HepG2 (cell line): ENCODE measurements around the gene FRK. TPM values are rescaled to one million over a fixed set of nuclear protein-coding genes. Genes with fewer than 3 reads are reported as not detected.

Source experiments
- ATAC-seq: fragments of 200-7000 bp; cut with Tn5 transposase; 3 replicates; pipeline ENCODE4 v1.9.1; 2020; ENCODE audit warnings: mild to moderate bottlenecking, moderate library complexity
- BruUV-seq: library from RNA; stranded (reverse); fragments of 400-500 nt; replicated peaks from 2 replicates; lab custom pipeline; 2021; lab: Mats Ljungman, UMichigan
- CTCF ChIA-PET: fragments of 300-600 bp; formaldehyde crosslinking; extraction: SDS; loops from one replicate; lab custom pipeline; 2021; ENCODE audit warnings: low total read pairs, inconsistent platforms, low intra/inter-chr PET ratio; lab: Yijun Ruan, JAX
- POLR2A ChIA-PET: fragments of 350-600 bp; sonication (Branson Sonifier 250); formaldehyde crosslinking; loops from one replicate; lab custom pipeline; 2020; ENCODE audit warnings: antibody characterized with exemption, inconsistent platforms; lab: Yijun Ruan, JAX
- DNase-seq: peaks from one replicate; pipeline ENCODE4 v3.0.0-alpha.2; 2015; ENCODE audit warnings: low spot score
- FAIRE-seq: peaks from 3 replicates; lab custom pipeline; 2011; peaks lifted over from hg19 to GRCh38; lab: Jason Lieb, UNC
- H2AFZ ChIP-seq: one replicate; pipeline ENCODE4 v1.6.1; 2011; ENCODE audit warnings: low read length, inconsistent platforms
- H3K27ac ChIP-seq: fragments of 300-600 bp; 3 replicates; pipeline ENCODE4 v1.8.0; 2011; ENCODE audit warnings: mixed run types, mild to moderate bottlenecking, mixed read lengths, low read length, inconsistent platforms; ENCODE audit not compliant: insufficient read depth; ENCODE audit errors: extremely low read length
- H3K27me3 ChIP-seq, 2 experiments: fragments of 200-600 bp in 1 of 2; 2 replicates in 1 of 2; 3 replicates in 1 of 2; pipeline versions ENCODE4 v1.6.0 to v1.8.0; 2011; ENCODE audit warnings: low read length in 2 of 2, mild to moderate bottlenecking in 2 of 2, moderate library complexity in 2 of 2, inconsistent platforms in 1 of 2; ENCODE audit not compliant: insufficient read depth in 2 of 2, control insufficient read depth in 1 of 2
- H3K36me3 ChIP-seq, 2 experiments: fragments of 200-600 bp in 1 of 2; replicated peaks in 1 of 2; 2 replicates in 1 of 2; 3 replicates in 1 of 2; pipeline versions ENCODE4 v1.5.1 to v1.8.0; 2011; ENCODE audit warnings: low read length in 2 of 2, inconsistent platforms in 1 of 2; ENCODE audit not compliant: insufficient read depth in 2 of 2, control insufficient read depth in 1 of 2
- H3K4me1 ChIP-seq: 2 replicates; pipeline ENCODE4 v1.5.1; 2012; ENCODE audit warnings: low read length, inconsistent platforms; ENCODE audit not compliant: insufficient read depth
- H3K4me2 ChIP-seq: 2 replicates; pipeline ENCODE4 v1.6.0; 2011; ENCODE audit warnings: low read depth, low read length, inconsistent platforms
- H3K4me3 ChIP-seq, 3 experiments: fragments of 200-600 bp in 1 of 3; sonication (generic), shearing (Covaris generic) in 1 of 3; replicated peaks in 1 of 3; 2 replicates each; pipeline ENCODE4 v1.5.1; 2011 to 2016; ENCODE audit warnings: low read length in 3 of 3, inconsistent platforms in 2 of 3, low read depth in 2 of 3, mild to moderate bottlenecking in 2 of 3, control low read depth in 1 of 3, mixed read lengths in 1 of 3; ENCODE audit not compliant: insufficient read depth in 1 of 3
- H3K79me2 ChIP-seq: one replicate; pipeline ENCODE4 v1.6.1; 2011; ENCODE audit warnings: low read length, inconsistent platforms; ENCODE audit not compliant: insufficient read depth
- H3K9ac ChIP-seq: 2 replicates; pipeline ENCODE4 v1.6.0; 2011; ENCODE audit warnings: mild to moderate bottlenecking, low read depth, low read length, inconsistent platforms; ENCODE audit not compliant: insufficient read depth
- H3K9me3 ChIP-seq: 2 replicates; pipeline ENCODE4 v1.5.1; 2012; ENCODE audit warnings: mild to moderate bottlenecking, low read length
- H4K20me1 ChIP-seq: 2 replicates; pipeline ENCODE4 v1.6.0; 2011; ENCODE audit warnings: inconsistent platforms, mild to moderate bottlenecking, low read length, moderate library complexity; ENCODE audit not compliant: insufficient read depth
- FOXK1 ChIP-seq: sonication (generic); formaldehyde crosslinking; IDR thresholded peaks from 2 replicates; pipeline ENCODE4 v1.4.0; 2020; ENCODE audit warnings: low read depth, missing genetic modification reagents, borderline replicate concordance
- SALL1 ChIP-seq: sonication (generic); formaldehyde crosslinking; IDR thresholded peaks from 2 replicates; pipeline ENCODE4 v1.8.0; 2022; ENCODE audit warnings: mild to moderate bottlenecking, missing genetic modification reagents
- THYN1 ChIP-seq: sonication (generic); formaldehyde crosslinking; IDR thresholded peaks from 2 replicates; pipeline ENCODE4 v1.8.1; 2023; ENCODE audit warnings: low read depth, mild to moderate bottlenecking, moderate library complexity, missing genetic modification reagents, borderline replicate concordance
- ZNF225 ChIP-seq: sonication (generic); formaldehyde crosslinking; IDR thresholded peaks from 2 replicates; pipeline ENCODE4 v1.4.0; 2020; ENCODE audit warnings: mild to moderate bottlenecking, missing genetic modification reagents
- ZNF30 ChIP-seq: sonication (generic); formaldehyde crosslinking; IDR thresholded peaks from 2 replicates; pipeline ENCODE4 v1.5.0; 2020; ENCODE audit warnings: mild to moderate bottlenecking, missing genetic modification reagents
- ZNF713 ChIP-seq: sonication (generic); formaldehyde crosslinking; IDR thresholded peaks from 2 replicates; pipeline ENCODE4 v1.4.0; 2020; ENCODE audit warnings: mild to moderate bottlenecking, missing genetic modification reagents
- WGBS: methylation state at CpG from one replicate; pipeline ENCODE4 v1.1.6; 2017; ENCODE audit warnings: low lambda C conversion rate; 5-methylcytosine and 5-hydroxymethylcytosine counted together
- in situ Hi-C: cut with HindIII; loops from 2 replicates; pipeline ENCODE4 v1.10.0; 2017; ENCODE audit warnings: low pct_unique_long_range_greater_than_20kb; ENCODE audit not compliant: extremely low pct_ligation_motif_present
- intact Hi-C: fragments of 100-400 bp; cut with micrococcal nuclease; formaldehyde crosslinking; loops from one replicate; pipeline ENCODE4 v1.10.0; 2022; ENCODE audit not compliant: unreplicated experiment
- polyA plus RNA-seq, 8 experiments: library from polyadenylated mRNA; depleted of rRNA in 3 of 8; stranded (reverse) in 7 of 8; unstranded in 1 of 8; fragments of >200 nt; fragmentation: Illumina TruSeq in 4 of 8; extraction: Trizol in 4 of 8; gene quantifications; 2 replicates each; pipeline versions ENCODE4 v1.2.1 to v1.2.3, GENCODE V29; 2011 to 2016; ENCODE audit warnings: low read depth in 4 of 8, missing spikeins in 1 of 8, mixed read lengths in 1 of 8; ENCODE audit not compliant: insufficient read depth in 1 of 8
- total RNA-seq, 5 experiments: library from RNA; depleted of rRNA; stranded (reverse); fragments of >200 nt; fragmentation: Illumina TruSeq; extraction: Trizol; gene quantifications; 2 replicates each; pipeline ENCODE4 v1.2.3, GENCODE V29; 2016; ENCODE audit warnings: low read depth in 1 of 5
- TF ChIP-seq, protein P1 (sequence below): sonication (generic); formaldehyde crosslinking; IDR thresholded peaks from 2 replicates; pipeline ENCODE4 v1.4.0; 2020; ENCODE audit warnings: mild to moderate bottlenecking, low read depth, missing genetic modification reagents
- TF ChIP-seq, protein P2 (sequence below): sonication (generic); formaldehyde crosslinking; IDR thresholded peaks from 2 replicates; pipeline ENCODE4 v1.5.1; 2020; ENCODE audit warnings: mild to moderate bottlenecking, missing genetic modification reagents, borderline replicate concordance

The FRK gene
- total and polyA plus RNA-seq, 2 of the 13 experiments (the other 11 are each of a cell fraction or from before 2014, with no cell fraction given), result 1.3 to 2.9 TPM

DNA sequence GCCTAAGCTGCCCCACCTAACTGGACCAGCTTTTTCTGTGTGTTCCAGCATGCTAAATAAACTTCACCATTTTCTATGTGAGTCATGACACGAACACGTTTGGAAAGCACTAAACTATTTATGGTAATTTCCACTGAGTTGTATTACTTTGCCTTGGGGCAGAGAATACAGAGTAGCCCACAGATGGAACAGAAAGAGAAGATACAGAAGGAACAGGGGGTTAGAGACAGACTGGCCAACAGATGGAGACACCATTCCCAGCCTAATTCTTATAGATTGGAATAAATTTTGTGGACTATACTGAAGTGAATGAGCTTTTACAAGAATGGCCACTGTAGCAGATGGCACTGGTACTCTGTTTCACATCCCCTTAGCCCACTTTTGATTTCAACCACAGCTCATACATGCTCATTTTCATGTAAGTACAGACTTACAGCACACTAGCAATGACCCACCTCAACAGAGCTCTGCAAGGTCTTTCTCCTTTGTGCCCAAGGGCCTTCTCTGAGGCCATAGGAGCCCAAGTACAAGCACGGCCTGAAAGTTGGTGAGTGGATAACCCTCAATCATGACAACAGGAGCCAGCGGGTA is 26.8 kb upstream of the FRK start:
- DNase-seq (no peak), FAIRE-seq (no peak)
- WGBS, result 68% methylated on average over 4 of the region's 4 CpGs
- Histone ChIP-seq H3K4me2 (no peak overlapping the region), H3K79me2 (no peaks in the 10 kb centered on the region), H3K27ac (no peak overlapping the region), H3K27me3 (no peaks in the 10 kb centered on the region)
- no peak for TF ChIP-seq ZNF30 (CRISPR knock-in tag)
- TF ChIP-seq SALL1 (CRISPR knock-in tag), result no peak
- TF ChIP-seq FOXK1 (CRISPR knock-in tag), result no peak
- TF ChIP-seq, protein P1, sequence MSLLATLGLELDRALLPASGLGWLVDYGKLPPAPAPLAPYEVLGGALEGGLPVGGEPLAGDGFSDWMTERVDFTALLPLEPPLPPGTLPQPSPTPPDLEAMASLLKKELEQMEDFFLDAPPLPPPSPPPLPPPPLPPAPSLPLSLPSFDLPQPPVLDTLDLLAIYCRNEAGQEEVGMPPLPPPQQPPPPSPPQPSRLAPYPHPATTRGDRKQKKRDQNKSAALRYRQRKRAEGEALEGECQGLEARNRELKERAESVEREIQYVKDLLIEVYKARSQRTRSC (CRISPR knock-in tag), result no peak
- TF ChIP-seq, protein P2, sequence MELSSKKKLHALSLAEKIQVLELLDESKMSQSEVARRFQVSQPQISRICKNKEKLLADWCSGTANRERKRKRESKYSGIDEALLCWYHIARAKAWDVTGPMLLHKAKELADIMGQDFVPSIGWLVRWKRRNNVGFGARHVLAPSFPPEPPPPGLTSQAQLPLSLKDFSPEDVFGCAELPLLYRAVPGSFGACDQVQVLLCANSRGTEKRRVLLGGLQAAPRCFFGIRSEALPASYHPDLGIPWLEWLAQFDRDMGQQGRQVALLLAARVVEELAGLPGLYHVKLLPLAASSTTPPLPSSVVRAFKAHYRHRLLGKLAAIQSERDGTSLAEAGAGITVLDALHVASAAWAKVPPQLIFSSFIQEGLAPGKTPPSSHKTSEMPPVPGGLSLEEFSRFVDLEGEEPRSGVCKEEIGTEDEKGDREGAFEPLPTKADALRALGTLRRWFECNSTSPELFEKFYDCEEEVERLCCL (CRISPR knock-in tag), result no peak
- TF ChIP-seq ZNF225, result no peak
- no peak for TF ChIP-seq THYN1
- TF ChIP-seq ZNF713 (CRISPR knock-in tag), result no peak
- TF ChIP-seq, all 625 proteins: peak for 0
- BruUV-seq, result no TSS peak
- no peaks in the 10 kb centered on the region for H3K9me3 ChIP-seq
- H3K4me1 ChIP-seq, result peaks cover 20% of the 10 kb centered on the region
- H4K20me1 ChIP-seq, result no peaks in the 10 kb centered on the region
- intact Hi-C loops, result no loop called here
- no peak overlapping the region for H3K9ac ChIP-seq
- no peaks in the 10 kb centered on the region for H3K36me3 ChIP-seq
- no peak overlapping the region for H2AFZ ChIP-seq
- ChIA-PET CTCF (no interaction called here), POLR2A (interaction anchor here (0.9 to 1.2 kb wide), 2 partner anchors 13 to 14 kb away, joined by 5 read pairs; partner anchors contain the start of gene NT5DC1)
- no peak; the same call in 2 of the 3 replicates for ATAC-seq
- no peak overlapping the region for H3K4me3 ChIP-seq
- in situ Hi-C loops, result no loop called here
